ENCODE measurements around the gene SREBF2.

SREBF2 gene

GRCh38 chr22:41911001-41911611 is 78.2 kb downstream of the SREBF2 start:
- no peak for DNase-seq (ENCODE audit: low read depth)
- TF ChIP-seq, protein P1, sequence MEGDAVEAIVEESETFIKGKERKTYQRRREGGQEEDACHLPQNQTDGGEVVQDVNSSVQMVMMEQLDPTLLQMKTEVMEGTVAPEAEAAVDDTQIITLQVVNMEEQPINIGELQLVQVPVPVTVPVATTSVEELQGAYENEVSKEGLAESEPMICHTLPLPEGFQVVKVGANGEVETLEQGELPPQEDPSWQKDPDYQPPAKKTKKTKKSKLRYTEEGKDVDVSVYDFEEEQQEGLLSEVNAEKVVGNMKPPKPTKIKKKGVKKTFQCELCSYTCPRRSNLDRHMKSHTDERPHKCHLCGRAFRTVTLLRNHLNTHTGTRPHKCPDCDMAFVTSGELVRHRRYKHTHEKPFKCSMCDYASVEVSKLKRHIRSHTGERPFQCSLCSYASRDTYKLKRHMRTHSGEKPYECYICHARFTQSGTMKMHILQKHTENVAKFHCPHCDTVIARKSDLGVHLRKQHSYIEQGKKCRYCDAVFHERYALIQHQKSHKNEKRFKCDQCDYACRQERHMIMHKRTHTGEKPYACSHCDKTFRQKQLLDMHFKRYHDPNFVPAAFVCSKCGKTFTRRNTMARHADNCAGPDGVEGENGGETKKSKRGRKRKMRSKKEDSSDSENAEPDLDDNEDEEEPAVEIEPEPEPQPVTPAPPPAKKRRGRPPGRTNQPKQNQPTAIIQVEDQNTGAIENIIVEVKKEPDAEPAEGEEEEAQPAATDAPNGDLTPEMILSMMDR (IDR thresholded peaks at IDR 0.05; ENCODE audit: insufficient read depth, low read depth, low read length, missing control alignments) = no peak
- H3K4me3 ChIP-seq (ENCODE audit: low read depth, low read length) = no peak overlapping the region

- no peak overlapping the region for H3K4me3 ChIP-seq (ENCODE audit: low read depth, low read length)
- DNase-seq (ENCODE audit: low read depth) = no peak
- TF ChIP-seq, protein P1 (IDR thresholded peaks at IDR 0.05; ENCODE audit: insufficient read depth, low read depth, low read length, missing control alignments) = no peak
Measured at GRCh38 chr22:41912338-41913039, 79.6 kb downstream of the SREBF2 start.

GRCh38 chr22:41913040-41913719 is 80.3 kb downstream of the SREBF2 start:
- DNase-seq (ENCODE audit: low read depth) = no peak
- TF ChIP-seq, protein P1 (IDR thresholded peaks at IDR 0.05; ENCODE audit: insufficient read depth, low read depth, low read length, missing control alignments) = no peak
- no peak overlapping the region for H3K4me3 ChIP-seq (ENCODE audit: low read depth, low read length)

DNA sequence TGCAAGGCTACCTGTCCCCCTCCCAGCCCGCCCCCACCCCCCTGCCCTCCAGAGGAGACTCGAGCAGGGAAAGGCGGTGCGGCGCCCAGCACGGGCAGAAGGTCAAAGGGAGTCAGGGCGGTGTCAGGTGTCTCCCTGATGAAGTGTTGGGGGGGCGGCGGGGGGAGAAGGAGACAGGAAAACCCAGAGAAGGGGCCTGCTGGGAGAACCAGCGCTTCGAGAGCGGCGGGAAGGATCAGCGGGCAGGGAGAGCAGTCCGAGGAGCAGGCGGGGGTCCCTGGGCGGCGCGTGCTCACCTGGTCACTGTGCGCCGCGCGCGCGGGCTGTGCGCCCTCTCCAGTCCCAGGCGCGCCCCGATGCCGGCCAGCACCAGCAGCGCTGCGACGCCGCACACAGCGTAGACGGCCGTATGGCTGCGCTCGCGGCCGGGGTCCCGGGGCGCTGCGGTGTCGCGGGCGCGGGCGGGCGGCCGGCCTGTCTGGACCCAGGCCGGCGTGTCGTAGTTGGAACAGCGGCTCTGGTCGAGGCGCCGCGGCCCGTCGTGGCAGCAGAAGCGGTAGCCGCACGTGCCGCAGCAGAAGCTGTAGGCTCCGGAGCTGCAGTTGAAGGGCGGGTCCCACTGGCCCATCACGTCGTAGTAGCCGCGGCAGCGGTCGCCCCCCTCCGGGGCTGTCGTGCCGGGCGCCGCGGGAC is 81.1 kb downstream of the SREBF2 start:
- DNase-seq (ENCODE audit: low read depth) = no peak
- TF ChIP-seq, protein P1 (IDR thresholded peaks at IDR 0.05; ENCODE audit: insufficient read depth, low read depth, low read length, missing control alignments) = no peak
- no peak overlapping the region; the same call in 1 of the 2 replicates for H3K4me3 ChIP-seq (ENCODE audit: low read depth, low read length)

- DNase-seq (ENCODE audit: low read depth) = no peak
- peak overlapping the region; percentile 41 for H3K4me3 ChIP-seq (ENCODE audit: low read depth, low read length)
- TF ChIP-seq, protein P1 (IDR thresholded peaks at IDR 0.05; ENCODE audit: insufficient read depth, low read depth, low read length, missing control alignments) = no peak
Measured at GRCh38 chr22:41914611-41915034, 81.7 kb downstream of the SREBF2 start.

- TF ChIP-seq, protein P1 (IDR thresholded peaks at IDR 0.05; ENCODE audit: insufficient read depth, low read depth, low read length, missing control alignments) = no peak
- H3K4me3 ChIP-seq (ENCODE audit: low read depth, low read length) = peak within 1 kb of the TSS; percentile 46
- DNase-seq (ENCODE audit: low read depth) = peak; percentile 59
Measured at GRCh38 chr22:41915035-41915785, 82.3 kb downstream of the SREBF2 start, which contains the start of gene SHISA8. TSS of gene SHISA8 (minus strand) at chr22:41915074. CDS start at chr22:41914667, 407 bp downstream.

Data from GM12865 (cell line).